Measurements from ENCODE around the gene PLPP1. TPM values are rescaled to one million over a fixed set of nuclear protein-coding genes. Genes with fewer than 3 reads are reported as not detected.

PLPP1 gene
- total RNA-seq, 1 donor from 2014 or later, result 7.9 TPM

GRCh38 chr5:55456216-55456895, 78.4 kb downstream of the PLPP1 start:
- Mint-ChIP-seq H3K27ac (no peak overlapping the region), H3K27me3 (no peaks in the 10 kb centered on the region), H3K4me3 (ENCODE audit: low read depth) (no peak overlapping the region), H3K9me3 (ENCODE audit: low read depth) (no peaks in the 10 kb centered on the region), H3K4me1 (ENCODE audit: low read depth) (no peaks in the 10 kb centered on the region), H3K36me3 (ENCODE audit: insufficient read depth) (no peaks in the 10 kb centered on the region)
- TF ChIP-seq CTCF (IDR thresholded peaks at IDR 0.05; ENCODE audit: unreplicated experiment), result no peak
- DNase-seq (ENCODE audit: low spot score, unreplicated experiment), result no peak

- Mint-ChIP-seq H3K27ac (no peak overlapping the region), H3K4me1 (ENCODE audit: low read depth) (no peaks in the 10 kb centered on the region), H3K27me3 (no peaks in the 10 kb centered on the region), H3K4me3 (ENCODE audit: low read depth) (no peak overlapping the region), H3K9me3 (ENCODE audit: low read depth) (no peaks in the 10 kb centered on the region), H3K36me3 (ENCODE audit: insufficient read depth) (peaks cover 2% of the 10 kb centered on the region)
- no peak for TF ChIP-seq CTCF (IDR thresholded peaks at IDR 0.05; ENCODE audit: unreplicated experiment)
- DNase-seq (ENCODE audit: low spot score, unreplicated experiment), result no peak
Observed at GRCh38 chr5:55454282-55454681, 80.5 kb downstream of the PLPP1 start.

- Mint-ChIP-seq H3K4me1 (ENCODE audit: low read depth) (no peaks in the 10 kb centered on the region), H3K36me3 (ENCODE audit: insufficient read depth) (peaks cover 2% of the 10 kb centered on the region), H3K27me3 (no peaks in the 10 kb centered on the region), H3K27ac (no peak overlapping the region), H3K4me3 (ENCODE audit: low read depth) (no peak overlapping the region), H3K9me3 (ENCODE audit: low read depth) (no peaks in the 10 kb centered on the region)
- no peak for TF ChIP-seq CTCF (IDR thresholded peaks at IDR 0.05; ENCODE audit: unreplicated experiment)
- DNase-seq (ENCODE audit: low spot score, unreplicated experiment), result no peak
Observed at GRCh38 chr5:55453211-55453610, 81.6 kb downstream of the PLPP1 start.

GRCh38 chr5:55451976-55452375, 82.8 kb downstream of the PLPP1 start:
- no peak for DNase-seq (ENCODE audit: low spot score, unreplicated experiment)
- TF ChIP-seq CTCF (IDR thresholded peaks at IDR 0.05; ENCODE audit: unreplicated experiment), result no peak
- no peaks in the 10 kb centered on the region for H3K4me1 Mint-ChIP-seq (ENCODE audit: low read depth)
- no peaks in the 10 kb centered on the region for H3K9me3 Mint-ChIP-seq (ENCODE audit: low read depth)
- H3K4me3 Mint-ChIP-seq (ENCODE audit: low read depth), result no peak overlapping the region
- H3K27me3 Mint-ChIP-seq, result no peaks in the 10 kb centered on the region
- H3K27ac Mint-ChIP-seq, result no peak overlapping the region
- H3K36me3 Mint-ChIP-seq (ENCODE audit: insufficient read depth), result peaks cover 2% of the 10 kb centered on the region

- no peaks in the 10 kb centered on the region for H3K27me3 Mint-ChIP-seq
- TF ChIP-seq CTCF (IDR thresholded peaks at IDR 0.05; ENCODE audit: unreplicated experiment), result no peak
- H3K9me3 Mint-ChIP-seq (ENCODE audit: low read depth), result no peaks in the 10 kb centered on the region
- peaks cover 2% of the 10 kb centered on the region for H3K36me3 Mint-ChIP-seq (ENCODE audit: insufficient read depth)
- peaks cover 5% of the 10 kb centered on the region for H3K4me1 Mint-ChIP-seq (ENCODE audit: low read depth)
- H3K27ac Mint-ChIP-seq, result no peak overlapping the region
- H3K4me3 Mint-ChIP-seq (ENCODE audit: low read depth), result no peak overlapping the region
- DNase-seq (ENCODE audit: low spot score, unreplicated experiment), result no peak
Observed at GRCh38 chr5:55450050-55450765, 84.6 kb downstream of the PLPP1 start.
